ENCODE data around the gene RLBP1.

GRCh38 chr15:89209057-89209456 is 12.3 kb downstream of the RLBP1 start:
- TF ChIP-seq CTCF (IDR thresholded peaks at IDR 0.05), result no peak
- no peak for TF ChIP-seq POLR2A (IDR thresholded peaks at IDR 0.05)
